Measurements from ENCODE around the gene UBASH3B.

DNA sequence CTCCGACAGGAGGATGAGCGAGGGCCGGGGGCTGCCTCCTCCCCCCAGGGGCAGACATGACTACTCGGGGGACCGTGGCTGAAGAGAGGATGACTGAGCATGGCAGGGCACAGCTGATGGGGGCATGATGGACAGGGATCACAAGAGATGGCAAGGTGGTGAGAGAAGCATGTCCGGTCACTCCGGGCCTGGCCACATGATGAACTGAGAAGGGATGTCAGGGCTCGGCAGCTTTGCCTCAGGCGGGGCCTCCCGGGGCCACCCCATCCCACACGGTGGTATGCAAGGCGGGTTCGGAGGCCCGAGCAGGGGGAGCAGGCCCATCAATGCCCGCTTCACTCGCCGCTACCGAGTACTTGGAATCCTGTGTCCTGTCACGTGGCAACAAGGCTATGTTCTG is 36.6 kb upstream of the UBASH3B start:
- TF ChIP-seq, protein P1, sequence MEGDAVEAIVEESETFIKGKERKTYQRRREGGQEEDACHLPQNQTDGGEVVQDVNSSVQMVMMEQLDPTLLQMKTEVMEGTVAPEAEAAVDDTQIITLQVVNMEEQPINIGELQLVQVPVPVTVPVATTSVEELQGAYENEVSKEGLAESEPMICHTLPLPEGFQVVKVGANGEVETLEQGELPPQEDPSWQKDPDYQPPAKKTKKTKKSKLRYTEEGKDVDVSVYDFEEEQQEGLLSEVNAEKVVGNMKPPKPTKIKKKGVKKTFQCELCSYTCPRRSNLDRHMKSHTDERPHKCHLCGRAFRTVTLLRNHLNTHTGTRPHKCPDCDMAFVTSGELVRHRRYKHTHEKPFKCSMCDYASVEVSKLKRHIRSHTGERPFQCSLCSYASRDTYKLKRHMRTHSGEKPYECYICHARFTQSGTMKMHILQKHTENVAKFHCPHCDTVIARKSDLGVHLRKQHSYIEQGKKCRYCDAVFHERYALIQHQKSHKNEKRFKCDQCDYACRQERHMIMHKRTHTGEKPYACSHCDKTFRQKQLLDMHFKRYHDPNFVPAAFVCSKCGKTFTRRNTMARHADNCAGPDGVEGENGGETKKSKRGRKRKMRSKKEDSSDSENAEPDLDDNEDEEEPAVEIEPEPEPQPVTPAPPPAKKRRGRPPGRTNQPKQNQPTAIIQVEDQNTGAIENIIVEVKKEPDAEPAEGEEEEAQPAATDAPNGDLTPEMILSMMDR (IDR thresholded peaks at IDR 0.05; ENCODE audit: low read depth, low read length): no peak
- TF ChIP-seq EZH2phosphoT487 (IDR thresholded peaks at IDR 0.05; ENCODE audit: low read depth): no peak
